Measurements from ENCODE around the gene DHRS2. TPM values are rescaled to one million over a fixed set of nuclear protein-coding genes. Genes with fewer than 3 reads are reported as not detected.

The DHRS2 gene
- total and polyA plus RNA-seq, 2 of the 13 experiments (the other 11 are each of a cell fraction or from before 2014, with no cell fraction given) = 1,621 to 3,021 TPM

- TF ChIP-seq KDM4B (CRISPR knock-in tag; IDR thresholded peaks at IDR 0.05) = peak; percentile 97; the same call in 1 of the 2 replicates
- TF ChIP-seq, protein P1, sequence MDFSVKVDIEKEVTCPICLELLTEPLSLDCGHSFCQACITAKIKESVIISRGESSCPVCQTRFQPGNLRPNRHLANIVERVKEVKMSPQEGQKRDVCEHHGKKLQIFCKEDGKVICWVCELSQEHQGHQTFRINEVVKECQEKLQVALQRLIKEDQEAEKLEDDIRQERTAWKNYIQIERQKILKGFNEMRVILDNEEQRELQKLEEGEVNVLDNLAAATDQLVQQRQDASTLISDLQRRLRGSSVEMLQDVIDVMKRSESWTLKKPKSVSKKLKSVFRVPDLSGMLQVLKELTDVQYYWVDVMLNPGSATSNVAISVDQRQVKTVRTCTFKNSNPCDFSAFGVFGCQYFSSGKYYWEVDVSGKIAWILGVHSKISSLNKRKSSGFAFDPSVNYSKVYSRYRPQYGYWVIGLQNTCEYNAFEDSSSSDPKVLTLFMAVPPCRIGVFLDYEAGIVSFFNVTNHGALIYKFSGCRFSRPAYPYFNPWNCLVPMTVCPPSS (IDR thresholded peaks at IDR 0.05) = no peak
- TF ChIP-seq, protein P2, sequence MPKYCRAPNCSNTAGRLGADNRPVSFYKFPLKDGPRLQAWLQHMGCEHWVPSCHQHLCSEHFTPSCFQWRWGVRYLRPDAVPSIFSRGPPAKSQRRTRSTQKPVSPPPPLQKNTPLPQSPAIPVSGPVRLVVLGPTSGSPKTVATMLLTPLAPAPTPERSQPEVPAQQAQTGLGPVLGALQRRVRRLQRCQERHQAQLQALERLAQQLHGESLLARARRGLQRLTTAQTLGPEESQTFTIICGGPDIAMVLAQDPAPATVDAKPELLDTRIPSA (CRISPR knock-in tag; IDR thresholded peaks at IDR 0.05; ENCODE audit: borderline replicate concordance) = no peak
- TF ChIP-seq ZNF629 (CRISPR knock-in tag; conservative IDR thresholded peaks at IDR 0.05) = no peak
- peak; percentile 100 for TF ChIP-seq REPIN1 (CRISPR knock-in tag; IDR thresholded peaks at IDR 0.05; ENCODE audit: borderline replicate concordance, low read depth)
- no peak for TF ChIP-seq ZNF737 (CRISPR knock-in tag; IDR thresholded peaks at IDR 0.05; ENCODE audit: borderline replicate concordance)
- TF ChIP-seq ZNF687 (CRISPR knock-in tag; IDR thresholded peaks at IDR 0.05) = peak; percentile 45; the same call in 1 of the 2 replicates
- peak; percentile 99 for TF ChIP-seq ZNF354B (CRISPR knock-in tag; IDR thresholded peaks at IDR 0.05)
- TF ChIP-seq ZNF253 (CRISPR knock-in tag; IDR thresholded peaks at IDR 0.05; ENCODE audit: borderline replicate concordance) = no peak
- no peak for TF ChIP-seq PREB (CRISPR knock-in tag; IDR thresholded peaks at IDR 0.05)
- peak; percentile 97 for TF ChIP-seq HBP1 (CRISPR knock-in tag; IDR thresholded peaks at IDR 0.05; ENCODE audit: low read depth)
- no peak for TF ChIP-seq HOXD1 (CRISPR knock-in tag; IDR thresholded peaks at IDR 0.05)
- TF ChIP-seq CEBPG (CRISPR knock-in tag; IDR thresholded peaks at IDR 0.05) = peak; percentile 71
- no peak for TF ChIP-seq ONECUT2 (CRISPR knock-in tag; IDR thresholded peaks at IDR 0.05)
- peak; percentile 99 for TF ChIP-seq ZBTB34 (CRISPR knock-in tag; IDR thresholded peaks at IDR 0.05)
- TF ChIP-seq RNF2 (conservative IDR thresholded peaks at IDR 0.05; ENCODE audit: low read depth) = no peak; the same call in 1 of the 2 replicates
- TF ChIP-seq, protein P3, sequence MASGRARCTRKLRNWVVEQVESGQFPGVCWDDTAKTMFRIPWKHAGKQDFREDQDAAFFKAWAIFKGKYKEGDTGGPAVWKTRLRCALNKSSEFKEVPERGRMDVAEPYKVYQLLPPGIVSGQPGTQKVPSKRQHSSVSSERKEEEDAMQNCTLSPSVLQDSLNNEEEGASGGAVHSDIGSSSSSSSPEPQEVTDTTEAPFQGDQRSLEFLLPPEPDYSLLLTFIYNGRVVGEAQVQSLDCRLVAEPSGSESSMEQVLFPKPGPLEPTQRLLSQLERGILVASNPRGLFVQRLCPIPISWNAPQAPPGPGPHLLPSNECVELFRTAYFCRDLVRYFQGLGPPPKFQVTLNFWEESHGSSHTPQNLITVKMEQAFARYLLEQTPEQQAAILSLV (CRISPR knock-in tag; IDR thresholded peaks at IDR 0.05; ENCODE audit: borderline replicate concordance) = peak; percentile 57; the same call in 1 of the 2 replicates
Observed at GRCh38 chr14:23636317-23637211, at the start of gene DHRS2 (continued).

Data from HepG2 (cell line).